Ecto neural progenitor cell (in vitro differentiated cells): ENCODE measurements around the gene PUS3.
A peak's percentile ranks its signal among the peaks of the same experiment; 100 is the strongest.

ENCODE experiments used
- DNase-seq: peaks from one replicate; pipeline ENCODE4 v3.0.0-alpha.2; 2018; ENCODE audit warnings: low spot score

Gene PUS3

DNA sequence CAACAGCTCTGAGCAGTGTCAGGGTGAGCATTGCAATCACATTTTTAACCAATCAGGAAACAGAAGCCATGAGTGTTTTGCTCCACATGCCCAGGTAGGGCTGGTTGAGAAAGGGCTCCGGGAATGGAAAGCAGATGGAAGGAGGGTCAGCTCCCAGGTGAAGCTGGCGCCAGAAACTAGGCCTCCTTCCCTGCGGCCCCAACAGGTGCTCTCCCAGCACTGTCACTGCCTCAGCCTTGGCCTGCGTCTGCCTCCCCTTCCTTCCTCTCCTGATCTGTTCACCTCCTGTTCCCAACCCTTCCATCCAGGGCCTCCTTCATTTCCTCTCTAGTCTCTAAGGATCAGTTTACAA is 38.2 kb upstream of the PUS3 start:
- DNase-seq = no peak

DNA sequence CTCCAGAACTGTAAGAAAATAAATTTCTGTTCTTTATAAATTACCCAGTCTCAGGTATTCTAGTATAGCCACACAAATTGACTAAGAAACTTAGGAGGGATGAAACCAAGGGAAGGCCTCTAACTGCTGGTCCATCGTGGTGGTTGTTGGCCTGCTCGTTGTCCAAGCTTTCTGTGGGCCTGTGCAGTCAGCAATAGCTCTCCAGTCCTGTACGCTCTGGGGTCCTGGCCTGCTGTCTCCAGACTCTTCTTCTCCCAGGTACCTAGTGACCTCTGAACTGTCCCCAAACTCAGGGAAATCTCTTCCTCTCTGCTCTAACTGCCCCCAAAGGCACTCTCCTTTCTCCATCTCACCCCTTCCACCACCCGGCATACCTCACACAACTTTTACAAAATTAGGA is 37.1 kb upstream of the PUS3 start:
- no peak for DNase-seq

DNA sequence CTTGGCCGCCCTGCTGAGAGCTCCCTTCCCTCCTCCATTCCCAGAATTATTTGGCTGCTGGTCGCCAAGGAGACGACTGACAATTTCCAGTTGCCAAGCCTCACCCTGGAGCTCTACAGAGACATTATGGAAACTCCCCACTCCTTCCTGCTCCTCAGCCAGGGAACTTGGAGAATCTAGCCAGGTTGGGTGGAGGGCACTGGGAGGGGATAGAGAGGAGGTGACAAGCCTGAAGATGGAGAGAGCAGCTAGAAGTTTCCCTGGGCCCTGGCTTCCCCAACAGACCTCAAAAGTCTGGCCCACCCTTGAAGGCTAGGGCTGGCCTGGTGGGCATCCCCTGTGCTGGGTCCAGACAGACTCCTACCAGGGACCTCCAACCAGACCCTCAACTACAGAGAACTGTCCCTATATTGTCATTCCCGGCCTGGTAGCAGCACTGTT is 36.1 kb upstream of the PUS3 start:
- DNase-seq = no peak

- DNase-seq = no peak
Observed at GRCh38 chr11:125938418-125938817, 35.4 kb upstream of the PUS3 start.

- no peak for DNase-seq
Observed at GRCh38 chr11:125935618-125936199, 32.7 kb upstream of the PUS3 start.

- DNase-seq = no peak
Observed at GRCh38 chr11:125935056-125935455, 32.0 kb upstream of the PUS3 start.

GRCh38 chr11:125934473-125934872 is 31.5 kb upstream of the PUS3 start:
- no peak for DNase-seq

DNA sequence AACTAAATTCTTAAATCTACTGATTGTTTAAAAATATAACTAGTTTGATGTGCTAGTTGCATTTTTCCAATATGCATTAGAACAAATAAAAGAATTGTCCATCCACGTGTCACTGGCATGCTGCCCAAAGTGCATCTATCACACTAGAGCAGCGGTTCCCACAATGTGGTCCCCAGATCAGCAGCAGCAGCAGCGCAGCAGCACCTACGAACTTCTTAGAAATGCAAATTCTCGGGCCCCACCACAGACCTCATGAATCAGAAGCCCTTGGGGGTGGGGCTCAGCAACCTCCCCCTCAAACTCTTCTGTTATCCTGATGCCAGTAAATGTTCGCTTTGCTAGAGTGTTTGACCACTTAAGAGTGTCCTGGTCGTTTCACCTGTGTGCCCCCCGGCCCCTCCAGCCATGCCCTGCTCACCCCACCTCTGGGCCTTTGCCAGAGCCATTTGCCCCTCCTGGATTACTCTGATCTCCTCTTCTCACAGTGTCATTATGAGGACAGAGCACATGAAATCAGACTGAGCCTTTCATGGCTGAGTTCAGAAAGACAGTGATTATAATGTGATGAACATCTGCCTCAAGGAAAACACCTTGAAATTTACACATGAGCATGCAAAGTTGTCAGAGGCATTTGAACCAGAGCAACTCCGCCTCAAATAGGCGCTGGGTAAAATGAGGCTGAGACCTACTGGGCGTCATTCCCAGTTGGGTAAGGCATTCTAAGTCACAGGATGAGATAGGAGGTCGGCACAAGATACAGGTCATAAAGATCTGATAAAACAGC is 30.2 kb upstream of the PUS3 start:
- DNase-seq = no peak

- DNase-seq = no peak
Observed at GRCh38 chr11:125932301-125932700, 29.3 kb upstream of the PUS3 start.

- DNase-seq = no peak
Observed at GRCh38 chr11:125931668-125932067, 28.7 kb upstream of the PUS3 start.

- no peak for DNase-seq
Observed at GRCh38 chr11:125931116-125931515, 28.1 kb upstream of the PUS3 start.

GRCh38 chr11:125930076-125930450 is 27.1 kb upstream of the PUS3 start:
- no peak for DNase-seq

DNA sequence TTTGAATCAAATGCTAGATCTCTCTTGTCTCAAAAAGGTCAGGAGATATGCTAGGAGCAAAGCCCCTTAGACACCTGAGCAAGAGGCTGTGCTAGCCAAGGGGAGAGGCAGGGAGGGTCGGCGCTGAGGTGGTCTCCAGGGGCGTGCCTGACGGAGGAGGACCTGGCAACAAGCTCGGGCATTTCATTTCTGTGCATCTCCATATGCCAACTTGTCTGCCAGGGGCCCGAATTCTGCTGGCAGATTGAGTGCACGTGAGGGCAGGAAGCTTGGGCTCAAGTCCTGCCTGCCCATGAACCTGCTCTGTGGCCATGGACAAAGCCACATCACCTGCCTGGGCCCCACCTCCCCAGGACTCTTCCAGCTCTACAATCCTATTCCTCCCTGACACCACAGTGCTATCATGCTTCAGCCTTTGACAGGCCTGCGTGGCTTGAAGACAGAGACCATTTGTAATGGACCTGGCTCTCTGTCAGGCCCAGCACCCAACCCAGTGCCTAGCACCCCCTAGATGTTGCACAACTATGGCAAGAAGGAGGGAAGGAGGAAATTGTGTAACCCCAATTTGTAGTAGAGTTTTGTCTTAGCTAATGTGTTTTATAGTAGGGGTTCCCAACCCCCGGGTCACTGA is 26.6 kb upstream of the PUS3 start:
- DNase-seq = no peak

- DNase-seq = no peak
Observed at GRCh38 chr11:125926682-125927081, 23.7 kb upstream of the PUS3 start.

DNA sequence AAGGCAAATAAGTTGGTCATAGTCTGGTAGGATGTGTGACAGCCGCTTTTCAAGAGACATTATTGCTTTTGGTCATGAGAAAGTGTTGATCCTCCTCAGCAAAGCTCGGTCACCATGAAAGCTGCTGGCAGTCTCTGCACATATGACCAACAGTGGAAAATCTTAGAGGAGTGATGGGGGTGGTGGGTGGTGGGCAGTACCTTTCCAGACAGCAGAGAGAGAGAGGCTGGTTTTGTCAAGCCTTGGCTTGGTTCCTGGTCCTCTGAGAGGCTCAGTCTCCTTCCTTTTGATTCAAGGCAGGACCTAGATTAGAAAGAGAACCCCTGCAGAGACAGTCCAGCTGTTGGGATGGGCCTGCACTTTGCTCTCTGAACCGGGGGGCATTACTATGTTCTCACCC is 22.8 kb upstream of the PUS3 start:
- DNase-seq = no peak

DNA sequence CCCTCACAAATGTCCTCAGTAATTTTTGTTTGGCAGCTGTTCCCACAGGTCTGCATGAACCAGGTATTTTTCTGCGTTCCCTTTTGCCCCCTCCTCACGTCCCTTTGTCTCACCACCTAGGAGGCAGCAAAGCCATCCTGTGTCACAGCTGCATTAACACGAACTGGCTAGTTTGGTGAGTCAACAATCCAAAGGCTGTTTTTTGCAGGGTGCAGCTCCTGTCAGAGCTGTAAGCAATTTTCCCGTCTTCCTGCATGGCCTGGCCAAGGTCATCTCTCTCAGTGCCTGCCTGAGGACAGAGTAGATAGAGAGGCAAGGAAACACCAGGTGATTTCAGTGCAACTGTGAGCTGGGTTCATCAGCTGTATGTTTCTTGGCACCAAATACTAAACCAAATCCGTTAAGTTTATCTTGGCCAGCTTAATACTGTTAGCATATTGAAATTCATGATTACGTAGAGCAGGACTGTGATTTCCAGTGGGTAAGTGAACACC is 22.3 kb upstream of the PUS3 start:
- no peak for DNase-seq

DNA sequence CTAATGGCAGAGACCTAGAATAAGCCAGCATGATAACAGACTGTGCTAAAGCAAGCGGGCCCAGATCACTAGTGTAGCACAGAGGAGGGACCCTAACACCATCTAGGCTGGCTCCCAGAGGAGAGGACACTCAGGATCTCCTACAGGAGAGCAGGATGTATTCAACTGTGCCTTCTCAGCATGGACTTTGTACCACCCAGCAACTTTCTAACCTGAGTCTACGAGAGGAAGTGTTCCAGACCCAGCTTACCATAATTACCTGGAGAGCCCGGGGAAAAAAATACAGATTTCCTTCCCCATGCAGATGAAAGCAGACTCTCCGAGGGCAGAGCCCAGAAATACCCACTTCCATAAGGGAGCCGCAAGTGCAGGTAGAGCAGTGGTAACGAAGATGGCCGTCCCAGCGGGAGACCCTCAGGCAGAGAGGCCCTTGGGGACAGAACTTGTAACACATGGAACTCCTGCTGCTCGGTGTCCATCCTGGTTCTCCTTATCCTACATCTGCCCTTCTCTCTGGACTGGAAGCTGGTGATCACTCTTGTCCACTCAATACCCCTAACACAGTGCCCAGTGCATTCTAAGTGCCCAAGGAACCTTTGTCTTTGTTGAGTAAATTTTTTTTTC is 21.5 kb upstream of the PUS3 start:
- DNase-seq = no peak

DNA sequence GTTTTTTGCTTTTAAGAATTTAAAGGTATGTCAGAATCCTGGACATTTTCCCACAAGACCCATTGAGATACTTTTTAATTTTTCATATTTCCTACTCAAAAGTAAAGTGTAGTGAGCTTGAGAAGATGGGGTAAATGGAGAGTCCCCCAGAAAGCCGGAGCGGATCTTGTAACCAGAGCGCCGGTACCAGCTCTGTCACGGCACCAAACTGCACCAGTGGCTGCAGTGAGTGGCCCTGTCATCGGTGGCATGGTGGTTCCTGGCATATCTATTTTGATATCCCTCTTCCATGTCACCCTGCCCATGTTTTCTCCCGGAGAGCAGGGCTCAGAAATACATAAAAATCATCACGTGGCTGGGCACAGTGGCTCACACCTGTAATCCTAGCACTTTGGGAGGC is 20.6 kb upstream of the PUS3 start:
- DNase-seq = no peak

DNA sequence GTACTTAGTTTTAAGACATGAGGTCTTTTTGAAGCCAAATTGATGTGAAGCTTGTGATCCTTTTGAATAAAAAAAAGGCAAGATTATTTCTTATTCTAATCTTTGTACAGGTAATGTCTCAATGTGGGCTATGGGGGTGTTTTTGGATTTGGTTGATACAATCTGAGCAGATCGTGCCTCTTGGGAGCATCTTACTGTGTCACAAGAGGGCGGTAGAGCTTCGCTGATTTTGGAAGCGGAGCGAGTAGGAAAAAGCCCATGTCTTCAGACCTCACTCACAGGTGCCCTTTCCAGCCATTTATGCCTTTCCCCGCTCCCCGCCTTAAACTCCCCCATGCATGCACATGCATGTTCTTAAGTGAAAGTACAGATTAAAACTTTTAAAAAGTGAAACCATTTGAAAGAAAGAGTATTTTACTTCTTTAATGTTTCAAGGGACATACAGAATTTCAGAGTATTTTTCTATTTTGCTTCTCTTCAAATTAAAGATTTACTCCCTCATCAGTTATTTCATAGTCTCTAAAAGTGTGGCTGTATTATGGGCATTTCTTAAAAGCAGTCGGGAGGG is 20.1 kb upstream of the PUS3 start:
- peak; percentile 70 for DNase-seq

GRCh38 chr11:125922156-125922555 is 19.1 kb upstream of the PUS3 start:
- DNase-seq = no peak

DNA sequence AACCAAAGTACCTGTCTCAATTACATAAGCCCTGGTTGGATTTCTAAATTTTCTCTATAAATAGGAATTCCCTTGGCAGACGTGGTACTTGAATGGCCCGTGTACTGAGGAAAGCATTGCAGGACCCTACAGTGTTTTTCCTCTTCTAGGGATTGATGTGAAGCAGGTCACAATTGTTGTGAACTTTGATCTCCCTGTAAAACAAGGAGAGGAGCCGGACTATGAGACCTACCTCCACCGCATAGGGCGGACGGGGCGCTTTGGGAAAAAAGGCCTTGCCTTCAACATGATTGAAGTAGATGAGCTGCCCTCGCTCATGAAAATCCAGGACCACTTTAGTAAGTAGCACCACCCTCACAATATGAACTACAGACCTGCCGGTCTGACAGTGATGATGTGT is 18.0 kb upstream of the PUS3 start:
- DNase-seq = no peak

- no peak for DNase-seq
Observed at GRCh38 chr11:125918140-125918840, 15.3 kb upstream of the PUS3 start.
